Endothelial cell of umbilical vein (primary cell): Measurements from ENCODE around the gene MAST4. TPM values are rescaled to one million over a fixed set of nuclear protein-coding genes. Genes with fewer than 3 reads are reported as not detected.

Experiments used
- BruUV-seq: library from RNA; stranded (reverse); fragments of 400-500 nt; replicated peaks from 2 replicates; lab custom pipeline; 2021; lab: Mats Ljungman, UMichigan
- CTCF ChIA-PET: fragments of 300-600, 350-600 bp; sonication (Branson Sonifier 250); formaldehyde crosslinking; loops from one replicate; lab custom pipeline; 2021; ENCODE audit warnings: antibody characterized with exemption, inconsistent platforms; lab: Charles Lee
- POLR2A ChIA-PET: fragments of 300-600, 350-600 bp; sonication (Branson Sonifier 250); formaldehyde crosslinking; loops from one replicate; lab custom pipeline; 2021; ENCODE audit warnings: antibody characterized with exemption, inconsistent platforms; lab: Charles Lee
- DNase-seq: peaks from one replicate; pipeline ENCODE4 v3.0.0-alpha.2; 2011; ENCODE audit warnings: low read depth, low spot score
- FAIRE-seq: peaks from 2 replicates; lab custom pipeline; 2011; peaks lifted over from hg19 to GRCh38; lab: Jason Lieb, UNC
- H2AFZ ChIP-seq: 2 replicates; pipeline ENCODE4 v1.6.0; 2012; ENCODE audit warnings: low read depth, low read length, control low read depth, inconsistent platforms
- H3K27ac ChIP-seq: 2 replicates; pipeline ENCODE4 v1.5.1; 2011; ENCODE audit warnings: low read depth, mild to moderate bottlenecking, control low read depth, low read length, moderate library complexity; ENCODE audit not compliant: insufficient read depth
- H3K27me3 ChIP-seq, 2 experiments: 2 replicates each; pipeline versions ENCODE4 v1.6.0 to v1.6.1; 2011; ENCODE audit warnings: low read length in 2 of 2, mixed read lengths in 1 of 2; ENCODE audit not compliant: control insufficient read depth in 2 of 2, insufficient read depth in 2 of 2
- H3K36me3 ChIP-seq, 2 experiments: 2 replicates in 1 of 2; 3 replicates in 1 of 2; pipeline ENCODE4 v1.5.1; 2011; ENCODE audit warnings: low read length in 2 of 2, mild to moderate bottlenecking in 1 of 2, moderate library complexity in 1 of 2; ENCODE audit not compliant: control insufficient read depth in 2 of 2, insufficient read depth in 2 of 2; ENCODE audit errors: extremely low read depth in 1 of 2
- H3K4me1 ChIP-seq: 3 replicates; pipeline ENCODE4 v1.5.1; 2011; ENCODE audit warnings: mild to moderate bottlenecking, low read length; ENCODE audit not compliant: control insufficient read depth, insufficient read depth; ENCODE audit errors: extremely low read depth
- H3K4me2 ChIP-seq: 2 replicates; pipeline ENCODE4 v1.6.1; 2011; ENCODE audit warnings: low read length, control low read depth, mixed read lengths; ENCODE audit not compliant: insufficient read depth
- H3K4me3 ChIP-seq, 3 experiments: fragments of 200-600 bp in 1 of 3; sonication (generic), shearing (Covaris generic) in 1 of 3; replicated peaks in 1 of 3; 2 replicates each; pipeline ENCODE4 v1.5.1; 2011 to 2016; ENCODE audit warnings: control low read depth in 3 of 3, low read length in 3 of 3, mild to moderate bottlenecking in 2 of 3, inconsistent platforms in 1 of 3, low read depth in 1 of 3, moderate library complexity in 1 of 3; ENCODE audit not compliant: insufficient read depth in 1 of 3
- H3K79me2 ChIP-seq: 2 replicates; pipeline ENCODE4 v1.6.0; 2012; ENCODE audit warnings: low read length, inconsistent platforms; ENCODE audit not compliant: control insufficient read depth, insufficient read depth
- H3K9ac ChIP-seq: replicated peaks from 2 replicates; pipeline ENCODE3; 2011; ENCODE audit warnings: low read length, control low read depth; ENCODE audit not compliant: insufficient read depth; ENCODE audit errors: extremely low read depth
- H3K9me1 ChIP-seq: replicated peaks from 3 replicates; pipeline ENCODE4 v1.6.0; 2011; ENCODE audit warnings: mild to moderate bottlenecking, low read length; ENCODE audit not compliant: control insufficient read depth, insufficient read depth; ENCODE audit errors: extremely low read depth
- H3K9me3 ChIP-seq: replicated peaks from 2 replicates; pipeline ENCODE4 v1.5.1; 2012; ENCODE audit warnings: low read length, inconsistent platforms; ENCODE audit not compliant: control insufficient read depth, insufficient read depth
- H4K20me1 ChIP-seq: replicated peaks from 2 replicates; pipeline ENCODE3; 2011; ENCODE audit warnings: mild to moderate bottlenecking, low read length; ENCODE audit not compliant: control insufficient read depth, insufficient read depth; ENCODE audit errors: extremely low read depth
- CTCF ChIP-seq, 2 donors: IDR thresholded peaks; 1 replicate in 1 of 2; 2 replicates in 1 of 2; pipeline ENCODE4 v1.5.1; 2011; ENCODE audit warnings: low read length in 2 of 2, mild to moderate bottlenecking in 2 of 2, moderate library complexity in 2 of 2, control low read depth in 1 of 2, inconsistent platforms in 1 of 2, low read depth in 1 of 2; ENCODE audit not compliant: insufficient read depth in 1 of 2; ENCODE audit errors: extremely low read depth in 1 of 2
- EZH2 ChIP-seq: IDR thresholded peaks from 2 replicates; pipeline ENCODE4 v1.6.1; 2012; ENCODE audit warnings: borderline replicate concordance, low read depth, mild to moderate bottlenecking, moderate library complexity, low read length, inconsistent platforms; ENCODE audit not compliant: severe bottlenecking
- FOS ChIP-seq: IDR thresholded peaks from 2 replicates; pipeline ENCODE4 v1.6.1; 2011; ENCODE audit warnings: mild to moderate bottlenecking, low read length, moderate library complexity, borderline replicate concordance; ENCODE audit not compliant: insufficient read depth
- GATA2 ChIP-seq: IDR thresholded peaks from 2 replicates; pipeline ENCODE4 v1.7.0; 2011; ENCODE audit warnings: low read depth, mild to moderate bottlenecking, moderate library complexity, mixed read lengths, low read length; ENCODE audit not compliant: insufficient read length, insufficient read depth
- JUN ChIP-seq: IDR thresholded peaks from 2 replicates; pipeline ENCODE4 v1.6.1; 2011; ENCODE audit warnings: borderline replicate concordance, low read depth; ENCODE audit not compliant: insufficient read length, insufficient read depth
- MAX ChIP-seq: IDR thresholded peaks from 2 replicates; pipeline ENCODE4 v1.6.1; 2011; ENCODE audit not compliant: insufficient read depth, insufficient read length
- MYC ChIP-seq: IDR thresholded peaks from one replicate; pipeline ENCODE4 v1.6.1; 2011; ENCODE audit warnings: mild to moderate bottlenecking, low read depth, low read length
- POLR2A ChIP-seq: IDR thresholded peaks from 2 replicates; pipeline ENCODE4 v1.6.1; 2012; ENCODE audit warnings: low read depth, mild to moderate bottlenecking, control low read depth, low read length
- POLR2AphosphoS5 ChIP-seq: IDR thresholded peaks from 2 replicates; pipeline ENCODE4 v1.6.1; 2012; ENCODE audit warnings: low read depth, mild to moderate bottlenecking, control low read depth, low read length, moderate library complexity; ENCODE audit not compliant: insufficient read depth
- dilution Hi-C: fragments of 300-500 bp; cut with MboI; formaldehyde crosslinking; loops from one replicate; pipeline ENCODE4 v1.15.0; 2019; ENCODE audit warnings: low sequenced_read_pairs; ENCODE audit not compliant: extremely low pct_ligation_motif_present
- intact Hi-C: fragments of 100-400 bp; cut with micrococcal nuclease; formaldehyde crosslinking; loops from one replicate; pipeline ENCODE4 v1.10.0; 2022
- polyA plus RNA-seq, 4 experiments: library from polyadenylated mRNA; depleted of rRNA in 3 of 4; stranded (reverse) in 3 of 4; unstranded in 1 of 4; fragments of >200 nt; gene quantifications; 2 replicates each; pipeline versions ENCODE4 v1.2.1 to v1.2.3, GENCODE V29; 2011 to 2012; ENCODE audit warnings: missing spikeins in 1 of 4
- total RNA-seq: library from RNA; stranded (reverse); gene quantifications from 2 replicates; pipeline ENCODE4 v1.2.3, GENCODE V29; 2021

Gene MAST4
- total and polyA plus RNA-seq, 2 donors (not counting 3 experiments of a cell fraction or from before 2014, with no cell fraction given) = 40.2 to 116 TPM

- no peak overlapping the region for H3K4me3 ChIP-seq
- H3K4me1 ChIP-seq = peaks cover 21% of the 10 kb centered on the region
- ChIA-PET POLR2A (no interaction called here), CTCF (interaction anchor here (6.7 kb wide), 1 partner anchor 9 kb away, joined by 130 read pairs; no protein-coding TSS in a partner anchor)
- H3K79me2 ChIP-seq = peaks cover 8% of the 10 kb centered on the region
- H3K4me2 ChIP-seq = no peak overlapping the region
- no peaks in the 10 kb centered on the region for H4K20me1 ChIP-seq
- no TSS peak for BruUV-seq
- TF ChIP-seq MYC (no peak), GATA2 (no peak), MAX (no peak), JUN (no peak), POLR2AphosphoS5 (no peak), POLR2A (no peak), FOS (no peak), CTCF (IDR thresholded peaks at IDR 0.05; ENCODE audit: extremely low read depth in 1 of 2, insufficient read depth in 1 of 2, low read depth in 1 of 2, low read length in 2 of 2) (no peak), EZH2 (no peak)
- H2AFZ ChIP-seq = no peak overlapping the region
- H3K36me3 ChIP-seq = no peaks in the 10 kb centered on the region
- dilution Hi-C loops (no loop called here), intact Hi-C loops (no loop called here)
- H3K27me3 ChIP-seq = no peaks in the 10 kb centered on the region
- no peak overlapping the region for H3K27ac ChIP-seq
- H3K9me3 ChIP-seq = no peaks in the 10 kb centered on the region
- DNase-seq (no peak), FAIRE-seq (no peak)
- no peaks in the 10 kb centered on the region for H3K9me1 ChIP-seq
- no peak overlapping the region for H3K9ac ChIP-seq
Observed at GRCh38 chr5:66826696-66827095, 230.5 kb downstream of the MAST4 start.
